ENCODE results near the gene FKBP5. TPM values are rescaled to one million over a fixed set of nuclear protein-coding genes. Genes with fewer than 3 reads are reported as not detected.

The FKBP5 gene
- 267 TPM for total RNA-seq
- 45.6 TPM for polyA plus RNA-seq (ENCODE audit: insufficient read depth, low read depth, low replicate concordance)
- long read RNA-seq, donor 1, partial matches to known transcripts: 0 of 4 reads
- long read RNA-seq, donor 1, other reads (novel, unspliced or antisense): 0 of 4 reads
- long read RNA-seq, donor 2, partial matches to known transcripts: 0 of 4 reads
- long read RNA-seq, donor 2, other reads (novel, unspliced or antisense): 0 of 4 reads
- long read RNA-seq, donor 3, partial matches to known transcripts: 0 of 1 reads
- long read RNA-seq, donor 3, other reads (novel, unspliced or antisense): 0 of 1 reads
- long read RNA-seq, donor 4, transcript FKBP5-201 (11 exons, 3,772 nt): major isoform, 5 of 5 reads
- long read RNA-seq, donor 4, partial matches to known transcripts: 0 of 5 reads
- long read RNA-seq, donor 4, other reads (novel, unspliced or antisense): 0 of 5 reads
- long read RNA-seq, donor 5, partial matches to known transcripts: 0 of 1 reads
- long read RNA-seq, donor 5, other reads (novel, unspliced or antisense): 0 of 1 reads
- long read RNA-seq, donor 6, transcript FKBP5-201 (11 exons, 3,772 nt): major isoform, 5 of 5 reads
- long read RNA-seq, donor 6, partial matches to known transcripts: 0 of 5 reads
- long read RNA-seq, donor 6, other reads (novel, unspliced or antisense): 0 of 5 reads
- long read RNA-seq, donor 7, transcript FKBP5-201 (11 exons, 3,772 nt): major isoform, 166 of 273 reads
- long read RNA-seq, donor 7, partial matches to known transcripts: 17 of 273 reads
- long read RNA-seq, donor 7, other reads (novel, unspliced or antisense): 88 of 273 reads
- long read RNA-seq, donor 8, partial matches to known transcripts: 0 of 3 reads
- long read RNA-seq, donor 8, other reads (novel, unspliced or antisense): 0 of 3 reads
- long read RNA-seq, donor 9, partial matches to known transcripts: 0 of 2 reads
- long read RNA-seq, donor 9, other reads (novel, unspliced or antisense): 0 of 2 reads
- long read RNA-seq, donor 10, partial matches to known transcripts: 6 of 8 reads
- long read RNA-seq, donor 10, other reads (novel, unspliced or antisense): 0 of 8 reads

- DNase-seq (peak; percentile 93 to 98 (median 95)), FAIRE-seq (no peak)
- Histone ChIP-seq H3K9me3 (ENCODE audit: control insufficient read depth in 2 of 3, insufficient read depth in 1 of 3, low read length in 3 of 3) (no peaks in the 10 kb centered on the region), H3K27me3 (ENCODE audit: control insufficient read depth, insufficient read depth, low read length) (no peaks in the 10 kb centered on the region), H3K27ac (ENCODE audit: low read depth in 2 of 2, low read length in 2 of 2) (peak within 1 kb of the TSS; percentile 39 to 83), H3K4me3 (ENCODE audit: low read length in 3 of 3) (peak within 1 kb of the TSS; percentile 90 to 100 (median 93)), H3K4me1 (ENCODE audit: control insufficient read depth in 2 of 3, insufficient read depth in 2 of 3, low read depth in 1 of 3, low read length in 3 of 3) (peaks cover 0 to 9% (median 0%) of the 10 kb centered on the region in 3 donors), H3K36me3 (ENCODE audit: control insufficient read depth in 2 of 3, insufficient read depth in 3 of 3, low read length in 3 of 3) (no peaks in the 10 kb centered on the region), H3K9ac (ENCODE audit: low read length in 3 of 3) (peak within 1 kb of the TSS; percentile 83 to 94 (median 87))
- intact Hi-C loops (cut with DNase I): loop anchor here (5.0 kb wide), 1 partner anchor 39 kb away; no protein-coding TSS in a partner anchor
- TF ChIP-seq CTCF (IDR thresholded peaks at IDR 0.05; ENCODE audit: borderline replicate concordance, extremely low read depth, insufficient read depth): no peak
Measured at GRCh38 chr6:35688605-35689322, at the start of gene FKBP5. TSS of gene FKBP5 (minus strand) at chr6:35688915. CDS start at chr6:35642824, 46,091 bp downstream.

- Histone ChIP-seq H3K4me1 (ENCODE audit: control insufficient read depth in 2 of 3, insufficient read depth in 2 of 3, low read depth in 1 of 3, low read length in 3 of 3) (peaks cover 3 to 18% (median 13%) of the 10 kb centered on the region in 3 donors), H3K27me3 (ENCODE audit: control insufficient read depth, insufficient read depth, low read length) (no peaks in the 10 kb centered on the region), H3K36me3 (ENCODE audit: control insufficient read depth in 2 of 3, insufficient read depth in 3 of 3, low read length in 3 of 3) (no peaks in the 10 kb centered on the region), H3K9me3 (ENCODE audit: control insufficient read depth in 2 of 3, insufficient read depth in 1 of 3, low read length in 3 of 3) (no peaks in the 10 kb centered on the region), H3K27ac (ENCODE audit: low read depth in 2 of 2, low read length in 2 of 2) (no peak overlapping the region), H3K9ac (ENCODE audit: low read length in 3 of 3) (peak overlapping the region in 1 of 3 donors; percentile 67), H3K4me3 (ENCODE audit: low read length in 3 of 3) (no peak overlapping the region)
- TF ChIP-seq CTCF (IDR thresholded peaks at IDR 0.05; ENCODE audit: borderline replicate concordance, extremely low read depth, insufficient read depth): peak; percentile 91
- no peak for FAIRE-seq
- peak in 2 of 5 donors; percentile 79 to 88 for DNase-seq
- intact Hi-C loops (cut with DNase I): loop anchor here (5.0 kb wide), 2 partner anchors 155 to 215 kb away; no protein-coding TSS in a partner anchor
Measured at GRCh38 chr6:35737413-35738211, 48.9 kb upstream of the FKBP5 start.

- DNase-seq: no peak
- no peak for TF ChIP-seq CTCF (IDR thresholded peaks at IDR 0.05; ENCODE audit: borderline replicate concordance, extremely low read depth, insufficient read depth)
Measured at GRCh38 chr6:35736982-35737412, 48.3 kb upstream of the FKBP5 start, which contains the start of gene ARMC12. TSS of gene ARMC12 (plus strand) at chr6:35737032. CDS start at chr6:35737109, 77 bp downstream.

More at GRCh38 chr6:35736982-35737412, 48.3 kb upstream of the FKBP5 start, which contains the start of gene ARMC12:
- no peak within 1 kb of the TSS for H3K27ac ChIP-seq (ENCODE audit: low read depth in 2 of 2, low read length in 2 of 2)
- H3K4me1 ChIP-seq (ENCODE audit: control insufficient read depth in 2 of 3, insufficient read depth in 2 of 3, low read depth in 1 of 3, low read length in 3 of 3): peaks cover 3 to 24% (median 17%) of the 10 kb centered on the region in 3 donors
- no peaks in the 10 kb centered on the region for H3K9me3 ChIP-seq (ENCODE audit: control insufficient read depth in 2 of 3, insufficient read depth in 1 of 3, low read length in 3 of 3)
- no peaks in the 10 kb centered on the region for H3K27me3 ChIP-seq (ENCODE audit: control insufficient read depth, insufficient read depth, low read length)
- intact Hi-C loops (cut with DNase I): loop anchor here (5.0 kb wide), 2 partner anchors 155 to 215 kb away; no protein-coding TSS in a partner anchor
- no peak for FAIRE-seq
- no peak within 1 kb of the TSS for H3K4me3 ChIP-seq (ENCODE audit: low read length in 3 of 3)
- peak within 1 kb of the TSS in 1 of 3 donors; percentile 67 for H3K9ac ChIP-seq (ENCODE audit: low read length in 3 of 3)
- H3K36me3 ChIP-seq (ENCODE audit: control insufficient read depth in 2 of 3, insufficient read depth in 3 of 3, low read length in 3 of 3): no peaks in the 10 kb centered on the region

All from kidney (tissue), 22 donors.